Peyer's patch (tissue), 4 donors: ENCODE measurements around the gene STK32B.

Experiments used
- CTCF ChIP-seq, 6 experiments: fragments of 450-650 bp in 4 of 6; fragments of 200-600 bp in 2 of 6; sonication (generic) in 1 of 6; IDR thresholded peaks; one replicate each; pipeline ENCODE4 v1.5.1; 2017 to 2019; ENCODE audit warnings: antibody characterized with exemption in 6 of 6, mild to moderate bottlenecking in 3 of 6, moderate library complexity in 1 of 6
- POLR2A ChIP-seq, 2 donors: fragments of 450-650 bp; IDR thresholded peaks; one replicate each; pipeline ENCODE4 v1.5.1; 2017; ENCODE audit warnings: antibody characterized with exemption in 2 of 2, mild to moderate bottlenecking in 2 of 2, moderate library complexity in 2 of 2

- TF ChIP-seq CTCF (IDR thresholded peaks at IDR 0.05) = no peak
- TF ChIP-seq POLR2A (IDR thresholded peaks at IDR 0.05) = no peak
These were observed 86.6 kb downstream of the STK32B start for GRCh38 chr4:5137927-5138326.
